BJ (cell line): ENCODE results near the gene FOXF1. TPM values are rescaled to one million over a fixed set of nuclear protein-coding genes. Genes with fewer than 3 reads are reported as not detected.

Experiments used
- CTCF ChIA-PET: fragments of 350-600 bp; formaldehyde crosslinking; extraction: SDS; loops from one replicate; lab custom pipeline; 2021; ENCODE audit warnings: antibody characterized with exemption, inconsistent platforms; lab: Yijun Ruan, JAX
- POLR2A ChIA-PET: fragments of 300-600 bp; sonication (Branson Sonifier 250); formaldehyde crosslinking; extraction: SDS; loops from one replicate; lab custom pipeline; 2021; ENCODE audit warnings: antibody characterized with exemption; lab: Charles Lee
- DNase-seq: peaks from one replicate; pipeline ENCODE4 v3.0.0-alpha.2; 2011; ENCODE audit warnings: low read depth
- H3K27me3 ChIP-seq: 2 replicates; pipeline ENCODE4 v1.6.0; 2011; ENCODE audit warnings: low read length; ENCODE audit not compliant: control insufficient read depth, insufficient read depth
- H3K36me3 ChIP-seq: 2 replicates; pipeline ENCODE4 v1.5.1; 2011; ENCODE audit warnings: low read length; ENCODE audit not compliant: control insufficient read depth, insufficient read depth
- H3K4me3 ChIP-seq: 2 replicates; pipeline ENCODE4 v1.5.1; 2011; ENCODE audit warnings: low read depth, mild to moderate bottlenecking, control low read depth, low read length
- polyA plus RNA-seq: library from polyadenylated mRNA; depleted of rRNA; stranded (reverse); fragments of >200 nt; gene quantifications from 2 replicates; pipeline ENCODE4 v1.2.3, GENCODE V29; 2011
- TF ChIP-seq, protein P1 (sequence below): IDR thresholded peaks from 2 replicates; pipeline ENCODE4 v1.5.1; 2011; ENCODE audit warnings: low read depth, mild to moderate bottlenecking, control low read depth, inconsistent platforms, low read length, moderate library complexity; ENCODE audit not compliant: insufficient read depth

The FOXF1 gene
- polyA plus RNA-seq, 1 experiment, result 7.7 TPM

GRCh38 chr16:86481607-86482006 lies 28.7 kb upstream of the FOXF1 start:
- TF ChIP-seq, protein P1, sequence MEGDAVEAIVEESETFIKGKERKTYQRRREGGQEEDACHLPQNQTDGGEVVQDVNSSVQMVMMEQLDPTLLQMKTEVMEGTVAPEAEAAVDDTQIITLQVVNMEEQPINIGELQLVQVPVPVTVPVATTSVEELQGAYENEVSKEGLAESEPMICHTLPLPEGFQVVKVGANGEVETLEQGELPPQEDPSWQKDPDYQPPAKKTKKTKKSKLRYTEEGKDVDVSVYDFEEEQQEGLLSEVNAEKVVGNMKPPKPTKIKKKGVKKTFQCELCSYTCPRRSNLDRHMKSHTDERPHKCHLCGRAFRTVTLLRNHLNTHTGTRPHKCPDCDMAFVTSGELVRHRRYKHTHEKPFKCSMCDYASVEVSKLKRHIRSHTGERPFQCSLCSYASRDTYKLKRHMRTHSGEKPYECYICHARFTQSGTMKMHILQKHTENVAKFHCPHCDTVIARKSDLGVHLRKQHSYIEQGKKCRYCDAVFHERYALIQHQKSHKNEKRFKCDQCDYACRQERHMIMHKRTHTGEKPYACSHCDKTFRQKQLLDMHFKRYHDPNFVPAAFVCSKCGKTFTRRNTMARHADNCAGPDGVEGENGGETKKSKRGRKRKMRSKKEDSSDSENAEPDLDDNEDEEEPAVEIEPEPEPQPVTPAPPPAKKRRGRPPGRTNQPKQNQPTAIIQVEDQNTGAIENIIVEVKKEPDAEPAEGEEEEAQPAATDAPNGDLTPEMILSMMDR, result no peak
- H3K36me3 ChIP-seq, result no peaks in the 10 kb centered on the region
- ChIA-PET CTCF (no interaction called here), POLR2A (interaction anchor here (0.6 kb wide), 1 partner anchor 229 kb away, joined by 3 read pairs; no protein-coding TSS in a partner anchor)
- DNase-seq, result no peak
- no peak overlapping the region for H3K4me3 ChIP-seq
- H3K27me3 ChIP-seq, result peaks cover 1% of the 10 kb centered on the region

- POLR2A ChIA-PET, result no interaction called here
- H3K4me3 ChIP-seq, result no peak overlapping the region
- TF ChIP-seq, protein P1, result no peak
- no peak for DNase-seq
- peaks cover 1% of the 10 kb centered on the region for H3K27me3 ChIP-seq
- no peaks in the 10 kb centered on the region for H3K36me3 ChIP-seq
- CTCF ChIA-PET, result no interaction called here
Observed at GRCh38 chr16:86484240-86484639, 26.1 kb upstream of the FOXF1 start.

- ChIA-PET POLR2A (no interaction called here), CTCF (interaction anchor here (1.1 kb wide), 1 partner anchor 9 kb away, joined by 3 read pairs; no protein-coding TSS in a partner anchor)
- Histone ChIP-seq H3K4me3 (no peak overlapping the region), H3K27me3 (no peaks in the 10 kb centered on the region; the same call in 1 of the 2 replicates), H3K36me3 (no peaks in the 10 kb centered on the region)
- TF ChIP-seq, protein P1, result no peak
- no peak for DNase-seq
Observed at GRCh38 chr16:86485746-86486145, 24.6 kb upstream of the FOXF1 start.

- ChIA-PET CTCF (no interaction called here), POLR2A (no interaction called here)
- Histone ChIP-seq H3K36me3 (no peaks in the 10 kb centered on the region), H3K4me3 (no peak overlapping the region), H3K27me3 (peaks cover under 1% of the 10 kb centered on the region)
- DNase-seq, result no peak
- TF ChIP-seq, protein P1, result no peak
Observed at GRCh38 chr16:86490859-86491639, 19.3 kb upstream of the FOXF1 start.

- TF ChIP-seq, protein P1, result no peak
Observed at GRCh38 chr16:86491640-86492023, 18.7 kb upstream of the FOXF1 start.

More at GRCh38 chr16:86491640-86492023, 18.7 kb upstream of the FOXF1 start:
- DNase-seq, result no peak
- H3K27me3 ChIP-seq, result peaks cover 3% of the 10 kb centered on the region
- POLR2A ChIA-PET, result no interaction called here
- CTCF ChIA-PET, result no interaction called here
- H3K4me3 ChIP-seq, result no peak overlapping the region
- H3K36me3 ChIP-seq, result no peaks in the 10 kb centered on the region
